Common myeloid progenitor, CD34-positive (primary cell): ENCODE measurements around the gene PBX1.

ENCODE experiments used
- CTCF ChIA-PET: fragments of 350-600 bp; sonication (Branson Sonifier 250); formaldehyde crosslinking; loops from one replicate; lab custom pipeline; 2021; ENCODE audit warnings: antibody characterized with exemption; lab: Charles Lee
- POLR2A ChIA-PET: fragments of 350-600 bp; sonication (Branson Sonifier 250); formaldehyde crosslinking; loops from one replicate; lab custom pipeline; 2021; ENCODE audit warnings: antibody characterized with exemption; lab: Charles Lee
- DNase-seq, 3 donors: peaks; one replicate each; pipeline versions ENCODE4 v3.0.0 to v3.0.0-alpha.2; 2013
- H3K27ac ChIP-seq, 2 experiments: 1 replicate in 1 of 2; 2 replicates in 1 of 2; pipeline ENCODE4 v1.7.0; 2013; ENCODE audit warnings: inconsistent platforms in 2 of 2, low read length in 2 of 2, mild to moderate bottlenecking in 2 of 2, low read depth in 1 of 2, moderate library complexity in 1 of 2; ENCODE audit not compliant: severe bottlenecking in 2 of 2, insufficient read depth in 1 of 2, poor library complexity in 1 of 2
- H3K27me3 ChIP-seq, 5 experiments: replicated peaks in 2 of 5; 1 replicate in 3 of 5; 2 replicates in 2 of 5; pipeline versions ENCODE4 v1.6.1 to v1.7.0; 2013; ENCODE audit warnings: low read length in 4 of 5, mild to moderate bottlenecking in 2 of 5, moderate library complexity in 2 of 5, inconsistent platforms in 1 of 5; ENCODE audit not compliant: insufficient read depth in 5 of 5, control insufficient read depth in 4 of 5
- H3K36me3 ChIP-seq, 4 experiments: 1 replicate in 2 of 4; 2 replicates in 2 of 4; pipeline versions ENCODE4 v1.6.1 to v1.7.0; 2013; ENCODE audit warnings: low read length in 3 of 4, control low read depth in 1 of 4, mild to moderate bottlenecking in 1 of 4; ENCODE audit not compliant: control insufficient read depth in 4 of 4, insufficient read depth in 4 of 4
- H3K4me1 ChIP-seq, 4 experiments: 1 replicate in 3 of 4; 2 replicates in 1 of 4; pipeline versions ENCODE4 v1.6.1 to v1.7.1; 2013; ENCODE audit warnings: low read length in 3 of 4, mild to moderate bottlenecking in 3 of 4, control low read depth in 1 of 4, inconsistent platforms in 1 of 4, moderate library complexity in 1 of 4; ENCODE audit not compliant: control insufficient read depth in 4 of 4, insufficient read depth in 4 of 4; ENCODE audit errors: control extremely low read depth in 1 of 4
- H3K4me3 ChIP-seq, 7 experiments: 1 replicate in 4 of 7; 2 replicates in 3 of 7; pipeline versions ENCODE4 v1.5.1 to v1.7.0; 2013; ENCODE audit warnings: mild to moderate bottlenecking in 7 of 7, low read length in 6 of 7, moderate library complexity in 6 of 7, inconsistent platforms in 2 of 7, low read depth in 2 of 7, control low read depth in 1 of 7; ENCODE audit not compliant: insufficient read depth in 4 of 7, control insufficient read depth in 1 of 7; ENCODE audit errors: extremely low read depth in 1 of 7
- H3K9me3 ChIP-seq, 5 experiments: 1 replicate in 4 of 5; 2 replicates in 1 of 5; pipeline versions ENCODE4 v1.6.1 to v1.7.1; 2013; ENCODE audit warnings: low read length in 4 of 5, mild to moderate bottlenecking in 2 of 5, inconsistent platforms in 1 of 5, low read depth in 1 of 5, moderate library complexity in 1 of 5; ENCODE audit not compliant: control insufficient read depth in 4 of 5, insufficient read depth in 2 of 5; ENCODE audit errors: control extremely low read depth in 1 of 5
- WGBS: methylation state at CpG from one replicate; pipeline ENCODE4 v1.1.5; 2013; ENCODE audit not compliant: insufficient coverage; 5-methylcytosine and 5-hydroxymethylcytosine counted together

PBX1 gene

DNA sequence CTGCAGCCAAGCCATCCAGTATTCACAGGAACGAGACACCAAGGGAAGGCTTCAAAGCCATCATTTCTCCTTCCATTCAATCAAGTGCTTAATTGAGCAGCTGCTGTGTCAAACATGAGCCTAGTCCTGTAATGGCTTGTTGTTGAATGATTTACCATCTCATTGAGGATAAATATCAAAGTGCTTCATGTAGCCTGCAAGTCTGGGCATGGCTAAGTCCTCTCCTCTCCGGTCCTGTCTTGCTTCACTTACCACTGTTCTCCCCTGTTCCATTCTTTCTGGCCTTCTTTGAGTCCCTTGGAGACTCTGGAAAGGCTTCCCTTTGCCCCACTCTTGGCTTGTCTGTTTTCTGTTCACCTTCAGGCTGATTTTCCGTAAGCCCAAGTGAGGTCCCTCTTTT is 279.8 kb downstream of the PBX1 start:
- ChIA-PET CTCF (no interaction called here), POLR2A (no interaction called here)
- Histone ChIP-seq H3K27me3 (no peaks in the 10 kb centered on the region), H3K27ac (no peak overlapping the region), H3K36me3 (peaks cover 0 to 11% (median 2%) of the 10 kb centered on the region in 4 experiments), H3K4me3 (no peak overlapping the region), H3K9me3 (no peaks in the 10 kb centered on the region), H3K4me1 (no peaks in the 10 kb centered on the region)
- no peak for DNase-seq
- 100% methylated on average over 1 of the region's 3 CpGs for WGBS

DNA sequence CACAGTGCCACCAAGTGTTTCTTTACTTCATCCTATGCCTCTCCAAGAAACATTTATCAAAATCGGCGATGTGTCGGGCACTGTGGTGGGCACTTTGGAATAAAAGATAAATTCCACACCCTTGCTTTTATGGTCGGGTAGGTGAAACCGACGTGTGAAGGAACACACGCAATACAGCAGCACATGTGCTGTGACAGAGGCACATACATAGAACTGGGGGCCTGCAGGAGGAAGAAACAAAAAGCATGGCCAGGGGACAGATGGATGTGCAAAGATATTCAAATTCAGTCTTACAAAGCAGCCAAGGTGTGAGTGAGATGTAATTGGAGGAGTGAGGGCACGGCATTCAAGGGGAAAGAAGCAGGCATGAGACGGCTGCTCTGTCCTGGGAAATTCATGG is 282.0 kb downstream of the PBX1 start:
- DNase-seq, result no peak
- POLR2A ChIA-PET, result no interaction called here
- H3K27me3 ChIP-seq, result no peaks in the 10 kb centered on the region
- H3K27ac ChIP-seq, result no peak overlapping the region
- H3K4me1 ChIP-seq, result no peaks in the 10 kb centered on the region
- 100% methylated on average over 9 of the region's 9 CpGs for WGBS
- CTCF ChIA-PET, result no interaction called here
- H3K4me3 ChIP-seq, result no peak overlapping the region
- peaks cover 0 to 12% (median 2%) of the 10 kb centered on the region in 4 experiments for H3K36me3 ChIP-seq
- no peaks in the 10 kb centered on the region for H3K9me3 ChIP-seq

DNA sequence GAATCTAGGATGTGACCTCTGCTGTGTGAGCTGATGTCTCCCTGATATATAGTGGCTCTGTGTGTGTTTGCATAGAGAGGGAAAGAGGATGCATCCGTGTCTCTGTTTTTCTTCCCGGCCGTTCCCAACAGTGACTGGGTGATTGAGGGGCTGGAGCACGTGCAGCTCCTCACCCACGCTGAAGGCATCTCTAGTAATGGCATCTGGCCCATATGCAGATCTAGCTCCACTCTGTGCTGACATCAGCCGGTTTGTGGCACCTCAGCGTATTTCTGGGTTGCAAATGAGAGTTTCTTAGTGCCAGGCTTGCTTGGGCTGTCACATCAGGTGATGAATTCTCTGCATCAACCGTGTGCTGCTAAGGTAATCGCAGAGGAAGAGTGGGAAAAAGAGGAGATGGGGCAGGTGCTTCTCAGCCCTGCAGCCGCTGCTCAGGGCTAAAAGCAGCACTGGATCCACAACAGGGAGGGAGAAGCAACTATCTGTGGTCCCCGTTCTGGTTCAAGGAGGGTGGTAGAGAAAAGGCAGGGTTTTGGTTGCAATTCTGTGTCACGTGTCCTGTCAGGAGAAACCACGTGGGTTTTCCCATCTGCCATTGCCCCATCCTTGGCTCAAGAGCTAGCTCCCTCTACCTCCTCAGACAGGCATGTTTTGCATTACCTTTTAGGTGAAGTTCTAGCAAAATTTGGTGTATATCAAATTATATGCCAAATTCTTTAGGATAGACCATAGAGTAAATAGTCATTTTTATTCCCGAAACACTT is 282.9 kb downstream of the PBX1 start:
- Histone ChIP-seq H3K9me3 (no peaks in the 10 kb centered on the region), H3K27me3 (no peaks in the 10 kb centered on the region), H3K4me3 (no peak overlapping the region), H3K27ac (no peak overlapping the region), H3K36me3 (peaks cover 0 to 19% (median 4%) of the 10 kb centered on the region in 4 experiments), H3K4me1 (no peaks in the 10 kb centered on the region)
- CTCF ChIA-PET, result no interaction called here
- POLR2A ChIA-PET, result no interaction called here
- no peak for DNase-seq
- 98% methylated on average over 10 of the region's 14 CpGs for WGBS

DNA sequence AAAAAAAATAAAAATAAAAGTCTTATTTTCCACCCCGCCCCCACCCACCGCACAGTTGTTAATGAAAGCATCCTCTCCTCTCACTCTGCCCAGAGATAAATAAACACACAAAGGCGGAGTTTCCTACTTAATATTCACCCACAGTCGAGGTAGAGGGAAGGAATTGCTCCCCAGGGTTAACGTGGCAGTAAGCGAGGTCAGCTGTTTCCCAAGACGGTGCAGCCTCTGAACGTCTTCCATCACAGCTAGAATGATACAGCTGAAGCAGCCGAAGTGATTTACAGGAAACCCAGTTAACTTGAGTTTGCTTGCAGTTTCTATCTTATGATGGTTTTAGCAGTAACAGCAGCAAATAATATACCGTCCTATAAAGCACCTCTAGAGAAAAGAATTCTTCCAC is 283.9 kb downstream of the PBX1 start:
- Histone ChIP-seq H3K4me3 (no peak overlapping the region), H3K4me1 (no peaks in the 10 kb centered on the region), H3K36me3 (peaks cover 0 to 28% (median 8%) of the 10 kb centered on the region in 4 experiments), H3K9me3 (no peaks in the 10 kb centered on the region), H3K27me3 (no peaks in the 10 kb centered on the region), H3K27ac (no peak overlapping the region)
- CTCF ChIA-PET, result no interaction called here
- DNase-seq, result no peak
- 93% methylated on average over 7 of the region's 10 CpGs for WGBS
- POLR2A ChIA-PET, result interaction anchor here (0.5 kb wide), 1 partner anchor 1104 kb away, joined by 5 read pairs; no protein-coding TSS in a partner anchor

DNA sequence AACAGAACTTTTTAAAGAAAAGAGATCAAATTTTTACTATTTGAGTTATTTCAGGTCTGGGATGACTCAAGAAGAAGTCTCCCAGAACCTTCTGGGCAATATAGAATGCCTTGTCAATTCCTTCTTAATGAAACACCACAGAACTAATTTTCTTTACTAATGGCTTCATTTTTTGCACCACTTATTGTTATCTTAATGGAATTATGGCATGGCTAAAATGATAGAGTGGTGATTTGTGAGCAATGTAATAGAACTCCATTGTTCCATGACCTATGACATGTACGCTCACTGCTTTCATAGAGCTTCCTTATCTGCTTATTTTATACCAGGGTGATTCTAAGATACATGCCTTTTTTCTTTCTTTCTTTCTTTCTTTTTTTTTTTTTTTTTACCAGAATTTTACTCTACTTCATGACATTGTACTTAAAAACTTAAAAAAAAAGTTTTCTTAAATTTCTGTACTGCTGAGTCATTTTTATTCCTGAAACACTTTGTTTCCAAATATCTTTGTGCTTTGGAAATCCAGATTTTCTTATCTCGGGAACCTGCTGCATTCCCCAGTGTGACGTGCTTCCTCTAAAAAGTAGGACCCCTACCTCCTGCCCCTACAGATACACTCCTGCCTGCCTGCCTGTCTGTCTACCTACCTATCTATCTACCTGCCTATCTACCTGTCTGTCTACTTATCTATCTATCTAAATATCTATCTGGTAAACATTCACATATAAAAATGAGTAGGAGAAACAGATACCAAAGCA is 284.9 kb downstream of the PBX1 start:
- DNase-seq, result no peak
- 100% methylated on average over 3 of the region's 3 CpGs for WGBS
- ChIA-PET CTCF (no interaction called here), POLR2A (no interaction called here)
- Histone ChIP-seq H3K4me1 (no peaks in the 10 kb centered on the region), H3K36me3 (peaks cover 0 to 33% (median 7%) of the 10 kb centered on the region in 4 experiments), H3K27me3 (no peaks in the 10 kb centered on the region), H3K27ac (no peak overlapping the region), H3K4me3 (no peak overlapping the region), H3K9me3 (no peaks in the 10 kb centered on the region)

DNA sequence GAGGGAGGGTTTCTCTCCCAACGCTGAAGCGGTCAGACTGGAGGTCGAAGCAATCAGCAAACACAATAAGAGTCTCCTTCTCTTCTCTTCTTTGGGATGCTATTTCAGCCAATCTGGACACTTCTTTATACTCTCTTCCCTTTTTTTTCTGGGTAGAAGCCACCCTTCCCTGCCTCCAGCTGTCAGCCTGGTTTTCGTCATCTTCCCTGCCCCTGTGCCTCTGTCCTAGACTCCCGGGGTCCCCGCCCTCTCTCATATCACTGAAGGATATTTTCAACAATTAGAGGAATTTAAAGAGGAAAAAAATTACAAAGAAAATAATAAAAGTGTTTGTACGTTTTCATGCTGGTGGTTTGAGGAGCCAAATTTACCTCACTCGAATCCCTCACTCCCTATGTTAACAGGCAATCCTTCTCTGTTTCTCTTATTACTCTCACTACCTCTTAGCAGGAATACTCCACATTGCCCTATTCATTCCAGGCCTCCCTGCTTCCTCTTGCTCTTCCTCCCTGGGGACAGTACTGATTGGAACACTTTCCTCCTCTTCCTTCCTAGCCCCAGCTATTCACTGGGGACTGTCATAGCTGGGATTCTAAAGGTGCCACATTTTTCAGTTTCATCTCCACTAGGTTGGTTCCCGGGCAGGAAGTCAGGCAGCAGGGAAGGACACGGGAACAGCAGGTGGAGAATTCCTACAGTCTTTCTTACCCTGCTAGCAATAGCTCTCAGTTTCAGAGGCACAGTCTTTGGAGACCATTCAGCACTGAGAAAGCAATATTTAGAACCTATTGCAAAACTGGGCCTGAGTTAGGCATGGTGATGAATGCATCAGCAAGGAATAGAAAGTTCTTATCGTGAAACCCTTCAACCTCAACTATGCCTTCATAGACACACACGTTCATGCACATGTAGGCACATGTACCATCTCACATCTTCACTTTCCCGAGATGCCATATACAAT is 288.0 kb downstream of the PBX1 start:
- Histone ChIP-seq H3K27me3 (no peaks in the 10 kb centered on the region), H3K9me3 (no peaks in the 10 kb centered on the region), H3K36me3 (peaks cover 0 to 28% (median 7%) of the 10 kb centered on the region in 4 experiments), H3K4me1 (no peaks in the 10 kb centered on the region), H3K27ac (no peak overlapping the region), H3K4me3 (no peak overlapping the region)
- ChIA-PET POLR2A (no interaction called here), CTCF (no interaction called here)
- no peak for DNase-seq
- WGBS, result 100% methylated on average over 5 of the region's 13 CpGs
